C4-2B (cell line): ENCODE data around the gene GPATCH3.

Source experiments
- CTCF ChIP-seq: fragments of 450-650 bp; conservative IDR thresholded peaks from 2 replicates; pipeline ENCODE4 v1.5.1; 2017; ENCODE audit warnings: mild to moderate bottlenecking
- ZFX ChIP-seq: fragments of 450-650 bp; IDR thresholded peaks from 2 replicates; pipeline ENCODE4 v1.6.1; 2017

GRCh38 chr1:26936823-26937222, 36.6 kb upstream of the GPATCH3 start:
- no peak for TF ChIP-seq CTCF
- TF ChIP-seq ZFX: no peak
